SW 1271 (cell line): ENCODE results near the gene LRRC32.
A peak's percentile ranks its signal among the peaks of the same experiment; 100 is the strongest.

Experiments used
- DNase-seq, 2 experiments: peaks; one replicate each; lab custom pipeline; 2025; lab: John Stamatoyannopoulos, UW

LRRC32 gene

DNA sequence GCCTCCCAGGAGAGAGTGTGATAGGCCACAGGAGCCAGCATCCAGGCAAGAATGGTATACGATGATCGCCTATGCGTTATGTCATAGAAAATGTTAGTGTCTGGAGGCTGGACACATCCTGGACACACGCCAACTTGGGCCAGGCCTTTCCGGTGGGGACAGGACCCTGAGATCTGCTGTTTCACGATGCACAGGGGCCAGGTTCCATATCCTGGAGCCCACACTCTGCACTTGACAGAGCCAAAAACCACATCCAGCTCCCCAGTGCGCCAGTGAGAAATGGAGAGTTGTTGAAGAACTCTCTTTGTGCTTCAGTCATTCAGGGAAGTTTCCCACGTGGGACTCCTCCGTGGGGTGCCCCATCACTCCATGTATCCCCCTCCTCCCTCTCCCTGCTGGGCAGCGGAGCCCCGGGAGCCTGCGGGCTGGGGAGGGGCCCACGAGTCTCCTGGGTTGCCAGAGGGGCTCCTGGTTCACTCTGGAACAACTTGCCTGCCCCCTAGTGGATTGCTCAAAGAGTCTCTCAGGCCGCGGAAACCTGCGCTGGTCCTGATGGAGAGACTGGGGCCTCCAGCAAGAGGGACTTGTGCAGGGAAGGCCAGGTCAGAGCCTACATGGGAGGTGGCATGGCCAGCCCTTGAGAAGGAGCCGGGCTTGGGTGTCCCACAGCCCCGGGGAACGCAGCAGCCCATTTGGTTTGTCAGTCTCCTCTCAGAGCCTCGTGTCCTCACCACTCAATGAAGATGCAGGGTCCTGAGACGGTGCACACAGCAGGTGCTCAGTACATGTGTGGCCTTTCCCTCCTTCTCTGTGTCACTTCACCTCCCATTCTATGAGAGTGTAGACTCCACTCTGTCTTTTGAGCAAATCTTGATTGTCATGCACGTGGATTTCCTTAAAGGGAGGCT lies 10.2 kb upstream of the LRRC32 start:
- DNase-seq, result peak; percentile 23 to 52

DNA sequence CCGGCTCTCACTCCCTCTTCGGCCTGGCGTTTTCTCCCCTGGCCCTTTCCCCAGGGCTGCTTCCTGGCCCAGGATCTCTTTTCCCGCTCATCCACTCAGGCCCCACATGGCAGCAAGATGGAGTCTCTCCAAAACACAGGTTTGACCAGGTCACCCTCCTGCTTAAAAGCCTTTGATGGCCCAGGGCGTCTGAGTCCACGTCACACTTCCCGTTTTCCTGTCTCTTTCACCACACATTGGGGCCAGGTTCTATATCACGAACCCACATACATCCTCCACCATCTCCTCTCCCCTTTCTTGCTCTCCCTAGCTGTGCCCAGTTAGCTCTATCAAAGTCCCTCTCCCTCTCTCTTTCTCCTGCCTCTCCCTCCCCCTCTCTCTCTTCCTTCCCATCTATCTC lies 7.8 kb upstream of the LRRC32 start:
- no peak for DNase-seq

DNA sequence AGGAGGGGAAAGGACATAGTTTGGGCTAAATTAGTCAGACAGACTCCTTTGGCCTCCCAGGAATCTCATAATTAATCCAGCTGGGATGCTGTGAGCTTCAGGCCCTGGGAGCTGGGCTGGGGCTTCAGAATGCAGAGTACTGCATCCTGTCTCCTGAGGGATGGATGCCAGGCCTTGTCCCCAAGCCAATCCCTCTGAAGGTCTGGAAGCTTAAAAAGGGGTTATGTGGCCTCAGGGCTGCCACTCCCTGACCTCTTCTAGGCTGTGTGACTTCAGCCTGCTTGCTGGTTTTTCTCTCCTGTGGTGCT lies 6.9 kb upstream of the LRRC32 start:
- DNase-seq, result no peak

DNA sequence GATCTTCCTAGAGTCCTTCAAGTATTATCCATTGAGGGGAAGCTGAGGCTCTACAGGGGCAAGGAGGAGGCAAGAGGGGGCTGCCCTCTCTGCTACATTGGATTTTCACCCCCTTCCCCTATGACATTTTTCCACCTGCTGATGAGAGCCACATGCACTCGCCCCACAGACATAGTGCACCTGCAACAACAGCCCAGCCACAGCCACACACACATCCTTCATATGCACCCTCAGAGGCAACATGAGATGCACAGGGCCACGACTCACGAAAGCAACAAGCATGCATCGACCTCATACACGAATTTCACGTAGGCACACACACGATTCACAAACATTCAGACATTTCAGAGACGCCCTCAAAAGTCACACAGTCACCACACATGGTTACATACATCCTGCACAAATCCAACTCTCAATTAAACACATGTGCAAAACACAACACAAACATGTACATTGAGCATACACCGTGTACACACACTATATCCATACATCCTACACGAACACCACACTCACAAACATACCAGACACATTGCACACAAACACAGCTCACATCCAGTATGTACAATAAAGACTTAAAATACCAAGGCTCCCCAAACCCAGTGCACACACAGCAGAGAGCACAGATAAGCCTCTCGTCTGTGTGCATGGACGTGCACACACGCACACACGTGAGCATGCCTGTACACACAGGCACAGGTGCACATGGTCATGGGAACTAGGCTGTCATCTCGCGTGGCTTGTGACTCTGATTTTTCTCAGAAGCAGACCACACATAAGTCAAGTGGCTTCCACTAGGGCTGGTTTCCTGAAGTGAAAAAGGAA lies 6.3 kb upstream of the LRRC32 start:
- DNase-seq, result no peak

DNA sequence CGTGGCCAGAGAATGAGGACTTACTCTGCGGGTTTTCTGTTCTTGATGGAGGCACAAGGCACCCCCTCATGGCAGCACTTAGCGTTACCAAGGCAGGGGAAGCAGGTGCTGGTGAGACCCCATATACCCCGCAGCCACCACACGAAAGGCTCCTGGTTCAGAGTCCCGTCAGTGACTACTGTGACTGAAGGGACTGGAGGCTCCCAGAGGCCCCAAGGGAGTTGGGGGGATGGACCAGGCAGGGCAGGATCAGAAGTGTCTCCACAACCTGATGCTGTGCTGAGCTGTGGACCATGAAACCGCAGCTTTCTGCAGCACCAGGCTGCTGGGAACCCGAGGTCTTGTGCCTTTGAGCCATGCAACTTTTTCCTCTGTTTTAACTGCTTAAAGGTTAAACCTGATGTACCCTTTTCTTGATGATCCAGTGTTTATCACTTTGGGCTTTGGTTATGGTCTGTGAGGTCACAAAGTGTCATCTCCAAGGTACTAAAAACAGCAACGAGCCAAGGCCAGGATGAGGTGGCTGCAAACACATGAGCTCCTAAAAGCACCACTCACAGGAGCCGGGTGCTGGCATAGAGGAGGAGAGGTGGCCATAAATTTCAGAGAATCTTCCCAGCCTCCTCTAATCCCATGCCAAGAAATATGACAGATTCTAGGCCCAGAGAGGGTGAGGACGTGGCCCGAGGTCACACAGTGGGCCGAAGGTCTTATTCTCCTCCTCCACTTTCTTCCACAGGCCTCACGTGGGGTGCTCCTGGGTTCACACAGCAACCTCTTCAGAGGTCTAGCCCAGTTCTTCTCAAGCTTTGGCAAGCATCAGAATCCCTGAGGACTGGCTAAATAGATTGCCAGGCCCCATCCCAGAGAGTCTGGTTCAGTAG lies 4.2 kb upstream of the LRRC32 start:
- DNase-seq, result no peak

DNA sequence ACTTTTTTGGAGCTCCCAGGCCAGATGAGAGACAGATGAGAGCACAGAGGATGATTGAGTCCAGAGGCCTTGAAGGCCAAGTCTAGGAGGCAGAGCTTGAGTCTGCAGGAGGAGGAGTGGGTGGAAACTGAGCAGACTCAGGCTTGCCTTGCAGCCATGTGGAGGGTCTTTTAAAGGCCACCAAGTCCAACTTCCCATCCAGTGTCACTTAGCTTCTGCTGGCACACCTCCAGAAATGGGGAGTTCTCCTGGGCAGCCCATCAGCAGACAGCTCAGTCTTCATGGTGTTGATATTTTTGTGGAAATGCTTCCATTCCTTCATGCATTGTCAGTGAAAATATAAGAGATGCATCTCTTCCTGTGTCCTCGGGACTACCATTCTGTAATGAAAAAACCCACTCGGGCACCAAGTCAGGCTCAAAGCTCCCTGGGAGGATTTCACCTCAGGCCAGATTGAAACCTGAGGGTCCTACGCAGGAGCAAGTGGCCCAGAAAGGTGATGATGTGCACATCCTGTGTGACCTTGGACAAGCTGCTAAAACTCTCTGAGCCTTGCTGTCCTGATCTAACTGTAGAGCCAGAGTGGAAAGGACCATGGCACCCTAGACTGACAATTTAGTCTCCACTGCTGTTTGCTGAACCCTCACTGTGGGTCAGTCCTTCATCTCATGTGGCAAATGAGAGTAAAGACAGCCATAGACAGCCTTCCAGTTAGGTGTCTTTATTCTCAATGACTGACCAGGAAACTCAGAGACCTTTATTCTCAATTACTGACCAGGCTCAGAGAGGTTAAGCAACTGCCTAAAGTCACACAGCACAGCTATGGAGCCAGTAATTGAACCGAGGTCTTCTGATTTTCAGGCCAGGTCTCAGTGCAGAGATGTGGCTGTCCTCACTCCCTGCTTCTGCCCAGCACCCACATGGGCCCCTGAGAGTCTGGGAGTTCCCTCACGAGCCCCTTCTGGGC lies 2.9 kb upstream of the LRRC32 start:
- no peak for DNase-seq

DNA sequence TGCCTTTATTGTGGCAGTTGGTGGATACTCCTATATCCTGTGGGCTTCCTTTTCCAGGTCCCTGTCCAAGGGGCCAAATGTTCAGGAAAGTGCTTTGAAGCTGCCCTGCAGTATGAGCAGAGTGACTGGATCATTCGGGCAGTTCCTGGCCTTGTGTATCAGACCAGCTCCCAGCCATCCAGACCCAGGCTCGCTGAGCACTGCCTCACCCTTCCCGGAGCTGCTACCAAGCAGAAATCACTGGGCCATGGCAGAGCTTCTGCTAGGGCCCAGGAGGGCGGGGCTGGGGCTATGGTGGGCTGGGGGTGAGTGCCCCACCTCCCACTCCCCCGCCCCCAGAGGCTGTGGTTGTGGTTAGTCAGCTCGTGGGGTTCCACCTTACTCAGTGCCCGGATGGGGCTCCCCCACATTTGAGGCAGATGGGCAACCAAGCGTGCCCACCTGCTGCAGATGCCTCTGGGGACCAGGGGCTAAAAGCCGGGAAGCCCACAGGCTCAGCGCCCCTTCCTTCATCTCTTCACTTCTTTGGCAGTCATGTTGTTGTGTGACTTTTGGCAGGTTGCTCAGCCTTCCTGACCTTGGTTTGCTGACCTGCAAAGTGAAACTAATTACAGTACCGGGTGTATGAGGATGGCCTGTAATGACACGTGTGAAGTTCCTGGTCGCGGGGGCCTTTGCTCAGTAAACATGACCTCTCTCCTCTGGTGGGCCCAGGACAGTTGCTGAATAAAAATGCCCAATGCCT lies 2.1 kb upstream of the LRRC32 start:
- DNase-seq, result no peak

DNA sequence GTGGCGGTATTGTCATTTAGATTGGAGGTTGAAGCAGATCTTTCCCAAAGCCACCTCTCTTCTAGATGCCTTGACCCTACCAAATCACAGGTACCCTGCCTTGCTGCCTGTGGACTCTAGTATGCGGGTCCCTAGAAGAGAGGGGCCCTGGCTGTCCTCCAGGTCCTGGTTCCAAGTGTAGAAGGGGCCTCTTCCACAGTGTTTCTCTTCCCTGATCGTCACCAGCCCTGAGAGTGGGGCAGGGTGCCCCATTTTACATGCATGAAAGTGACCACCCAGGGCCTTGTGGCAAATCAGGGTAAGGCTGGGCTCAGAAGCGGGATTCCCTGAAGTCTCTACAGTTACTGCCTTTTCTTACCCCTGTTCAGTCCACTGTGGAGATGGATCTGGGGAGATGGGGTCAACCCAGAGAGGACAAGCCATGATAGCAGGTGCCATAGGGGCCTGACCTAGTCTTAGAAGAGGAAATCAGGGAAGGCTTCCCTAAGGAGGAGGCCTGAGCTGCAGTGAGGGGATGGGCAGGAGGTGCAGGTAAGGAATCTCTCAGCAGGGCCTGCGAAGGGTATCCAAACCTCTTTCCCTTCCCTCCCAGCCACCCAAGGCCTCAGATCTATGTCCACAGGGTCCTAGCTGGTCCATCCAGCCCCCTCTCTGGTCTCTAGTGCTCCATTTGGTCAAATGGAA lies 1.2 kb upstream of the LRRC32 start:
- DNase-seq, result no peak

DNA sequence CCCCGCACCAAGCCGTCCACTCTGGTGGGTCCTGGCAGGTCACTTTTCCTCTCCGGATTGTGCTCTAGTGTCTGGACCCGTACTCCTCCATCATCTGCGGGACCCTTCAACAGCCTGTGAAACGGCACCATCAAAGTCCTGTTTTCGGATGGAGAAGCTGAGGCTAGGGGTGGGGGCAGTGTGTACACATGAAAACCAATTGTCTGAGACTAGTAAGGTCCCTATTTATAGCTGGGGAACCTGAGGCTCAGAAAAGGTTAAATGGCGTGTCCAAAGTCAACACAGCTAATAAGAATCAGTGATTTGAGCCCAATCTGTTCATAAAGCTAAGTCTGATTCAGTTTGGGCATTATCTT lies 668 bp upstream of the LRRC32 start:
- no peak for DNase-seq

DNA sequence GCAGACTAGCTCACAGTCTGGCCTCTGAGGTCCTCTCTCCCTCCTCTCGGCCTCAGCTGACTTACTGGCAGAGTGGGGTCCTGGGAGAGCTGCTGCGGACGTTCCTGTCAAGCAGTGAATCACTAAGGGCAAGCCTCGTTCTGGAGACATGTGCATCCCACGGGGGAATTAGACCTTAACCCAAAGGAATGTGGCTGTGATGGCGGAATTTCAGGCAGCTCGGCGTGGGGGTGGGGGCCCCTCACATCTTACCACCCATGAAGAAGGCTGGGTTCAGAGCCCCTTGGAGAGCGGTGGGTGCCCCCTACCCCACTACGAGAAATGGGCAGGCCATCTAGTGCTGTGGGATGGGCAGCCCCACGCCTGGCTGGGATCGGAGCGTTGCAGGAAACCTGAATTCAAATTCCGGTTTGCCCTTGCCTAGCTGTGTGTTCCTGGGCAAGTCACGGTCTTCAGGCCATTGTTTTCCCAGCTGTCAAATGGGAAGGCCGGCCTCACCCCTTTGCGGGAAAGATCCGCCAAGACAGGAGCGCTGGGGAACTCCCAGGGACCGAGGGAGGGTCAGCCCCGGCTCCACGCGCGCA lies 554 bp downstream of the LRRC32 start:
- no peak for DNase-seq

DNA sequence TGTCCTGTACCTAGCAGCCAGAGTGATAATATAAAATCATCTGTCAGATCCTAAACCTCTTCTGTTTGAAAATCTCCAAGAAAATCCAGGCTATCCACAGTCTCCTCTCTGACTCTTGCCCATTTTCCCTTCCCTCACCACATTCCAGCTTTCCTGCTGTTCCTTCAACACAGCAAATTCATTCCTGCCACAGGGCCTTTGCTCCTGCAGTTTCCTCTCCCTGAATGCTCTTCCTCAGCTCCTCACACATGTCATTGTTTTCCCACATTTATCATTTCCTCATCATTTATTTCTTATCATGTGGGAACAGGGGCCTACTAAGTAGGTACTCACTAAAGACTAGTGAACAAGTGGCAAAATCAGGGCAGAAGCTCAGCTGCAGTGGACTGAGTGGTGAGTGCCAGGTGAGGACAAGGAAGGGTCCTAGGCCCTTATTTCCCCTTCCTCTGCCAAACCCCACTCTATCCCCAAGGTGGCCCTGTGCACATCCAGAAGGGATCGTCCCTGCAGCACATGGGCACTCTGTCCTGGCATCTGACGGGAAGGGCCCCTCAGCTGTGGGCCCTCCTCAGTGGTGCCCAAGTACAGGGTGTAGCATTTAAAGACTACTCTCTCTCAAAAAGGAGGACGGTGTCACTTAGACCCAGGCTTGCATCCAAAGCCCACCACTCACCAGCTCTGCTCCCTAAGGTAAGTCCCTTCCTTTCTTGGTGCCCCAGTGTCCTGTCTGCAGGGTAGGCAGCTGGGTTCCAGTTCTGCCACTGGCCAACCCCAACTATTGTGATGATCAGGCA lies 2.0 kb downstream of the LRRC32 start:
- no peak for DNase-seq

DNA sequence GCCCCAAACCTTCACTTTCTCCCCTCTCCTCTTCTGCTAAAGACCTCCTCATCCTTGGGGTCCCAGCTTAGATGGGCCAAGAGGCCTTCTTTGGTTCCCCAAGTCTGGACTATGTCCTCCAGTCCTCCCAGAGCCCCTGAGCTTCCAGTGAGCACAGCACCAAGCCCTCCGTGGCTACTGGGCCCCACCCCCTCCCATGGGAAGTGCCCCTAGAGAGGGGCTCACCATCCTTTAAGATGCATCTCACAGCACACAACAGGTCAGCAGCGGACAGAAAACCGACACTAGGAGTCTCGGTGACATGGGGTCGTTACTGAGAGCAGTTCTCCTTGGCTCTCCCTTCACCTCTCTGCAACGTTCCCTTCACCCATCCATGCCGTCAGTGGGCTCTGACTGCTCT lies 2.7 kb downstream of the LRRC32 start:
- no peak for DNase-seq

DNA sequence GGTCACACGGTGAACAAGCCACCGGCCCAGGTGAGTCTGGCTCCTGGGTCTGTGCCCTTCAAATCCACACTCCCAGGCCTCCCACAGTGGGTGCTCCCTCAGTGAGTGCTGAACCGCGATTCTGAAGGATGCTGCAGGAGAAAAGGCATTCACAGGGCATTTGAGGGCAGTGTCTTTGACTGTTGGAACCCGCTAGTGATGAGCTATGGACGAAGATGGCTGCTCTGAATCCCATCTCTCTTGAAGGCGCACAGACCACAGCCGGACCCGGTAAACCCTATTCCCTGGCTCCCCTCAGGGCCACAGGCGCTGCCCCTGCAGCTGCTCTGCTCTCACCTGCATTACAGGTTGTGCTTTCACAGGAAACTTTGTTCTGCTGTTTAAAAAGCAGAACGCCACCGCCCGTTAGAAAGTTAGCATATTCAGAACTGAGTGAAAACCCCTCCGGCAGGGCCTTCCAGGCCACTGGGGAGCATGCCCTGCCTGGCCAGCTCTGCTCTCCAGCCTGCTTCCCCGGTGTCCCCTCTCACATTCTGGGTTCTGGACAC lies 3.2 kb downstream of the LRRC32 start:
- DNase-seq, result no peak

DNA sequence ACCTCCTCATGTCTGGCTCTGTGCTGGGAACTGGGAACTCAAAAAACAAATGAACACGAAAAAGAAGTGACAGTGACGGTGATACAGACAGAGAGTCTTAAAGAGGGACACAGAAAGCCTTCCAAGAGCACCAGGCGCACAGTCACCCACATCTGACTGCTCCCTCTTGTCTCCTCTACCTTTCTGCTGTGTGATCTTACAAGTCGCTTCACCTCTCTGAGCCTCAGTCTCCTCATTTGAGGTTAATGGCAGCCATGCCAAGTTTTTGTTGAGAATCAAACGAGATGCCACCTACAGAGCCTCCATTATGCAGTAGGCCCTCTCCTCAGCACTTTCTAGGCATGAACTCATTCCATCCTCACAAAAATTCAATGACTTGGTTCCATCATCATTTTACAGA lies 3.7 kb downstream of the LRRC32 start:
- DNase-seq, result no peak

DNA sequence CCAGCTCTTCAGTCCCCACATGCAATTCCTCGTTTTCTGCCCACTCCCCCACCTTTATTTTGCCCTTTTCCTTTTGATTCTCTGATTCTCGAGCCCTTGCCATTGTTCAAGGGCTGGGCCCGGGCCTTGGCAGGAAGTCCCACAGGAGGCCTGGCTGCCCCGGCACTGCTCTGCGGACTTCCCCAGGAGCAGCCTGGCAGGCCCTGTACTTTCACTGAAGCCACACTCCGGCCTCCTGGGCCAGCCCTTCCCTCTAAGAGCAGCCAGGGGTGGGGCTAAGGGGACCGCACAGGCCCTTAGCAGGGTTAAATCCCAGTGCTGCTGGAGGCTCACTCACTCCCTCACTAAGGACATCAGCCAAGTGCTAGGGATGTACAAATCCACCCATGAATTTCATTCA lies 4.1 kb downstream of the LRRC32 start:
- no peak for DNase-seq

DNA sequence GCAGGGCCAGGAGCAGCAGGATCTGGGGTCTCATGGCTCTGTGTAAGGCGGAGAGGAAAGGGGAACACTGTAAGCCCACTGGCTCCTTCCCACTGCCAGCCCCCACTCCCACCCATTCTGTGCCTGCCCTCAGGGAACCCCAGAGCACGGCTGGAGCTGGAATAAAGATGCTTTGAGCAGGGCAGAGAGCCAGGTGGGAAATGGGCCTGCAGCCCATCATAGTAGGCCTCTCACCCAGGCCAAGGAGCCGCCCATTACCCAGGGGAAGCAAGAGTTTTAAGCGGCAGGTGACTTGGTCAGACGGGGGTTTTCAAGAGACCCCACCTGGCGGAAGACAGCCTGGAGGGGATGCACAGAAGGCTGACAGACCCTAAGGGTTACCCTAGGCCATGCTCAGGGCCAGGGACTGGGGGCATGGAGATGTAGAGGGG lies 4.6 kb downstream of the LRRC32 start:
- no peak for DNase-seq

DNA sequence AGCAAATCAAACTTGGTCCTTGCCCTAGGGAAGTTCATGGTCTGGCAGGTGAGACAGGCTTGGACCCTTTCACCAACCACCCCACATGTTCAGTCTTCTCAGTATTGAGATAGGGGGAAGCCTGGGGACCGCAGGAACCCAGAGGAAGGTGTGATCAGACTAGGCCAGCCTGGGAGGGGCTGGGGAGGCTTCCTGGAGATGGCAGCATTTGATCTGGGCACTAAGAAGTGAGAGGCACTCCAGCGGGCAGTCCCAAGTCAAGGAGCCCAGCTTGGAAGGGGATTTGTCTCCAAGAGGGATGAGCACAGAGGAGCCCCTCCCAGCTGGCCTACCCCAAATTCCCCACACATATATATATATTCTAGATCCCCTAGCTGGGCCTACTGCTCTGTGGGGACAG lies 5.4 kb downstream of the LRRC32 start:
- no peak for DNase-seq

DNA sequence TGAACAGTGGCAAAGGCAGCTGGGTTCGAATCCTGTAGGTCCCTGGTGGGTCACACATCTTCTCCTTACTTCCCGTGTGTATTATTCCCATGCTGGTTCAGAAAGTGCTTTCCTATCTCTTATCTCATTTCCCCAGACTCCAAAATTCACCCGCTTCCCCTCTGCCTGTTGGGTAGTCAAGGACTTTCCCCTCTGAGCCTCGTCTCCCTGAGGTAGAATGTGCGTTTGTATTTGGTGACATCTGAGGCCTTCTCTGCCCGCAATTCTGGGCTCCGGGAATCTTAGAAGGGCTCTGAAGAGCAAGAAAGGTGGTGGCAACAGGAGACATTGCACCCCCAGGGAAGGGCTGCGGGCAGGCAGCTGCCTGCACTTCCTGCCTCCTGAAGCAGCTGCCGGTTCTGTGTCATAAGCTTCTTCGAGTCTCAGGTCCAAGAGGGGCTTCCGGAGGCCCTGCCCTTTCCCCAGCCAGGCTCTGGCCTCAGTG lies 5.9 kb downstream of the LRRC32 start:
- DNase-seq, result no peak
